GM18867 (cell line): Measurements from ENCODE around the gene YBX2.
A peak's percentile ranks its signal among the peaks of the same experiment; 100 is the strongest.
"Not testable (repeated sequence)": the region's sequence is repeated elsewhere in the genome, so short reads cannot be mapped to it uniquely, and the experiment has no call there.

ENCODE experiments used
- ATAC-seq: cut with Tn5 transposase; IDR thresholded peaks from one replicate; pipeline ENCODE4 v1.9.1; 2021; ENCODE audit warnings: mild to moderate bottlenecking, moderate library complexity; ENCODE audit not compliant: unreplicated experiment

YBX2 gene

DNA sequence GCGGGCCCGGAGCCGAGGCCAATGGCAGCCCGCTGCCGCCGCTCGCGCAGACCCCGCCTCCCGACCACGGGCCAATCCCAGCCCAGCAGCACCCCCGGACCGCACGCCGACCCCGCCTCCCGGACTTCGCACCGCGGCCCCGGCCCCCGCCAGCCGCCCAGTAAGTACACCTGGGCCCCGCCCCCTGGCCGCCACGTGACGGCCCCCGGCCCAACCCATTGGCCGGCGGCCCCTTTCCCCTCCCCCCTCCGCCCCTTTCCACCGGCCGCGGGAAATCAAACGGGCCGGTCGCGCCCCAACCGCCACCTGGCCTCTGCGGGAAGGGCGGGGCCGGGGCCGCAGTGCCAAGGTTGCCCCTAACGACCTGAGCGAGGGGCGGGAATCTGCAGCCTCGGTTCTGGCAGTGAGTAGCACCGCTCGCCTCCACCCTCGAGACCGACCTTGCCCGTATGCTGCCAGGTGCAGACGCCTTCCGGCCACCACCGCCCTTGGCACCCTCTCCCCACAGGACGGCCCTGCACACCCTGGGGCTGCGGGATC is at the start of gene YBX2:
Gene YBX2 (minus strand): TSS at position 26 of the 540 bp plus-strand sequence. CDS start 139 bp downstream, outside the sequence.
- no peak for ATAC-seq

DNA sequence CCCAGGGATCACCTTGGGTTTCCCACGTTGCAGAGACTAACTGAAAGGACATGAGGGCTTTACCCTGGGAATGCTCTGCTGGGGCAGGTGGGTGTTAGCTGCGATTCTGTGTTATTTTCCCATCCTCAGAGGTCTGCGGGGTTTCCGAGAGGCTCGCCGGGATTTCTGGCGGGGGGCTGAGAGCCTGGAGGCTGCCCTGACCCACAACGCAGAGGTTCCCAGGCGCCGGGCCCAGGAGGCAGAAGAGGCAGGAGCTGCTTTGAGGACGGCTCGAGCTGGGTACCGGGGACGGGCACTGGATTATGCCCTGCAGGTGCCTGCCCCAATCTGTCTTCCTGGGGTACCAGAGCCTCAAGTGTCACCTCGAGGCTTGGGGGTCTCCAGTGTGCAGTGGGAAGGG is 48.8 kb upstream of the YBX2 start:
- ATAC-seq, result no peak

DNA sequence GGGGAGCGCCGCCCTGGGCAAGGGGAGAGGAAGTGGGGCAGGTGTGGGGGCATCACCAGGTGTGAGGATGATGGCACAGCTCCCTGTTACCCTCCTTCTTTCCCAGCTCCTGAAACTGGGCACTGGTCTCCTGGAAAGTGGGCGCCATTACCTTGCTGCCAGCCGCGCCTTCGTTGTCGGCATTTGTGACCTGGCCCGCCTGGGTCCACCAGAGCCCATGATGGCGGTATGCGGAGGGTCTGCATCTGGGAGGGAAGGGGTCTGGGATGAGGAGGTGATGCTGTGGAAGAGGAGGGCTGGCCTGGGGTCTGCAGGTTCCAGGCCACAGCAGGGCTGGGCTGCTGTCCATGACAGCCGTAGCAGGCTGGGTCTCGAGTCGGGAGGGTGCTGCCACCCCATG is 47.4 kb upstream of the YBX2 start:
- ATAC-seq, result no peak

DNA sequence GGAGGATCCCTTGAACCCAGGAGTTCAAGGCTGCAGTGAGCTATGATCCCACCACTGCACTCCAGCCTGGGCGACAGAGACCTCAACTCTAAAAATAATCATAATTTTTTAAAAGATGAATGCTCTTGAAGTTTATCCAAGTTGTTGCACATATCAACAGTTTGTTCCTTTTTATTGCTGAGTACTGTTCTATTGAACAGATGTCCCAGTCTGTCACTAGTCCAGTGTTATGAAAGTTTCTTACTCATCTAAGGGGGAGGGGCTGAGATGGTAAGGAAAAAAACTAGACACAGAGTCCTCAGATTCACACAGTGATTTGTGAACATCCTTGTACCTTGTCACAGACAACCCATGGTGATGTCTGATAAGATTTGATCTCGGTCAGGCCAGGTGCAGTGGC is 45.7 kb upstream of the YBX2 start:
- ATAC-seq, result no peak

DNA sequence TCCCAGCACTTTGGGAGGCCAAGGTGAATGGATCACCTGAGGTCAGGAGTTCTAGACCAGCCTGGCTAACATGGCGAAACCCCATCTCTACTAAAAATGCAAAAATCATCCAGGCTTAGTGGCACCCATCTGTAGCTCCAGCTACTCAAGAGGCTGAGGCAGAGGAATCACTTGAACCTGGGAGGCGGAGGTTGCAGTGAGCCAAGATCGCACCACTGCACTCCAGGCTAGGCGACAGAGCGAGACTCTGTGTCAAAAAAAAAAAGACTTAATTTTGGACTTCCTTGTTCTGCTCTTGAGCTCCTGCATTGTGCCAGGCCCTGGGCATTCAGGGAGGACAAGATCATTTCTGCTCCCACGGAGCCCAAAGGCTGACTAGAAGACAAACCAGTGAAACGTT is 43.2 kb upstream of the YBX2 start:
- not testable (repeated sequence) for ATAC-seq

DNA sequence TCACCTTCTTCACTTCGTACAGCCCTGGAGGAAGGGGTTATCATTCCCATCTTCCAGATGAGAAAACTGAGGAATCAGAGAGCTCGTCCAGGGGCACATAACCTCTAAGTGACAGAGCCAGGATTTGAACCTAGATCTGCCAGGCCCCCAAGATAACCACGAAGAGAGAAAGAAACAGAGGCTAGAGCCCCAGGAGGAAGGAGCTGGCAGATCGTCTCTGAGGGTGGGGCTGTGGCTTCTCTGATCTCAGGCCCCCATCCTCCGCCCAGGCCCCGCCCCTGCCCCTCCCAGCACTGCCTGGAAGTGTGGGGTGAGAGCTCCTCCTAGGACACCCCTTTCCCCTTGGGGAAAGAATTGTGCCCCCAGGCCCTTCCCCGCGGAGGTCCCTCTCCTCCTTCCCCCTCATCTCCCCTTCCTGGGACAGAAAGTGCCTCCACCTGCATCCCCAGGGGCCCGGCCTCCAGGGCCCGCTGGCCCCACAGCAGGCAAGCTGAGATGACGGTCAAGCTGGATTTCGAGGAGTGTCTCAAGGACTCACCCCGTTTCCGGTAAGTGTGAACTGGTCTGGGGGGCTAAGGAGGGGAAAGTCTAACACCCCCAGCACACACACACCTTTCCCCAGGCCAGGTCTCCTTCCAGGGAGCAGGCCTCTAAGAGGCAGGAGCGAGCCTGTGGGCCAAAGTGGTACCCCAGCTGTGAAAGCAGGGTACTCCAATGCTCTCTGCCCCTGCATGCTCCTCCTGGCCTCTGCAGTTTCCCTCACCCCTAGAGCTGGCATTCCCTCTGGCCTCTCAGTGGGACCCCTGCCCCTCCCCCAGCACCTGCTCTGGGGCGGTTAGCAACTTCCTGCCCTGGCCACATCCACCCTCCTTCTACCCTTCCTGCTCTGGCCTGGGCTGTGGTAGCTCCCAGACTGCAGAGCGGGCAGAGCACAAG is 42.1 kb upstream of the YBX2 start, which contains the start of gene ACAP1:
Gene ACAP1 (plus strand): TSS at position 290 of the 936 bp plus-strand sequence. CDS start 206 bp downstream, at position 496.
- ATAC-seq, result peak; percentile 64

DNA sequence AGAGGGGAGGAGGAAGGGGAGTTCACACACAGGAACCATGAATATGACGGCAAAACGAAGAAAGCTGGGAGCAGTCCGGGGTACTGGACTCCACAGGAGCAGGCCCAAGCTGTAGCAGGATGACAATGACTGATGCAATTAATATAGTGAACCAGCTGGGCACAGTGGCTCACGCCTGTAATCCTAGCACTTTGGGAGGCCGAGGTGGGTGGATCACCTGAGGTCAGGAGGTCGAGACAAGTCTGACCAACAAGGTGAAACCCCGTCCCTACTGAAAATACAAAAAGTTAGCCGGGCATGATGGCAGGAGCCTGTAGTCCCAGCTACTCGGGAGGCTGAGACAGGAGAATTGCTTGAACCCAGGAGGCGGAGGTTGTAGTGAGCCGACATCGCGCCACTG is 41.3 kb upstream of the YBX2 start:
- not testable (repeated sequence) for ATAC-seq

DNA sequence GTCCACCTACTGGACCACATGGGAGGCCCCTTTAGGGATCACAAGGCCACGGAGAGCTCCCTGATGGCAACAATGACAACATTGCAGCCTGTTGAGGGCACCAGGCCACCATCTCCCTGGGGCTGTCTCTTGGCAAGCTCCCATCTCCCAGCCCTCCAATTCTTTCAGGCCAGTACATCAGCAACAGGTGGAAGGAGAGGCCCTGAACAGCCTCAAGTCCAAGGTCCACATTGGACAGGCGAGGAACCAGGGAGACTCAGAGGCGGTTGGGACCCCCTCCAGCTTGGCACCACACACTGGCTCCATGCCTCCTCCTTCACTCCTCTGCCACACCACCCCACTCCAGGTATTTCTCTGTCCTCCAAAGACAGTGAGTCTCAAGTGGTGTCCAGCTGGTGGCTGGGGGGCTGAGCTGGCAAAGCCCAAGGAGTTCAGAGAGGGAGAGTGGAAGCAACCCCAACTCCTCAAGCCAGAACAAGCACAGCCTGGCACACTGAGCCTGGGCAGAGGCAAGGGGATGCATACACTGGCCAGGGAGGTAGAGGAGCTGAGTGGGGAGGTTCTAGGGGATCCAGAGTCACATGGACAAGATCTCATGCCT is 40.6 kb upstream of the YBX2 start:
- ATAC-seq, result no peak

DNA sequence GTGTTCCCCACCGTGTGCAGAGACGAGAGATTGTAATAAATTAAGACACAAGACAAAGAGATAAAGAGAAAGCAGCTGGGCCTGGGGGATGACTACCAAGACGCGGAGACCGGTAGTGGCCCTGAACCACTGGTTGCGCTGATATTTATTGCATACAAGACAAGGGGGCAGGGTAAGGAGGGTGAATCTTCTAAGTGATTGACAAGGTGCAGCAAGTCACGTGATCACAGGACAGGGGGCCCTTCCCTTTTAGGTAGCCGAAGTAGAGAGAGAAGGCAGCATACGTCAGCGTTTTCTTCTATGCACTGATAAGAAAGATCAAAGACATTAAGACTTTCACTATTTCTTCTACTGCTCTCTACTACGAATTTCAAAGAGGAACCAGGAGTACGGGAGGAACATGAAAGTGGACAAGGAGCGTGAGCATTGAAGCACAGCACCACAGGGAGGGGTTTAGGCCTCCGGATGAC is 38.2 kb upstream of the YBX2 start:
- ATAC-seq, result not testable (repeated sequence)

DNA sequence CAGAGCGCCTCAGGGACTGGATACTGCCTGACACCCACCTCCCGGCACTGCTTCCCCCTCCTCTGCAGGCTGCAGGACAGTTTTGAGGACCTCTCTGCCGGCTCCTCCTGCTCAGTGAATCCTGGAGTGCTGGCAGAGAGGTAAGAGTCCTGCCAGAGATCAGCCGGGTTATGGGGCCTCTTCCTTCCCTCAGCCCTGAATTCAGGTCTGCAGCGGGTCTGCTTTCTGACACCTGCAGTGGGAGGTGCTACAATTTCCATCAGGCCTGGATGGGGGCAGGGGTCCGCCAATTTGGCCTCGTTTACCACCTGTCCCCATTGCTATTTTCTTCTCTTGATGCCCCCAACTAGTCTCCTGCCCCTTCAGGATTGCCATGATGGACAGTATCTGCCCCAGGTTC is 37.7 kb upstream of the YBX2 start:
- ATAC-seq, result no peak

DNA sequence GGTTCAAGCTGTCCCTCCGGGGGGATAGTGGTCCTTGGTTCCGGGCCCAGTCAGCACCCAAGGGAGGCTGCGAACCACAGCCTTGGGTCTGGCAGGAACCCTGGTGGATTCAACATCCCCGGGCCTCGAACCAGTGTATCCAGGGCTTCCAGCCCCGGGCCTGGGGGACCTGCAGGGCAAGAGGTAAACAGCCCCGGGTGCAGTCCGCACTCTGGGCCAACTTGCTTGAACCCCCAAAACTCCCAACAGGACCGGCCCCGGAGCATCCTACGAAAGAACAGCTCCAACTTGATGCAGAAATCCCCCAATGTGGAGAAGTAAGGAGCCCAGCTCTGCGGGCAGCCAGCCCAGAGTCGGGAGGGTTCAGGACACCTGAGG is 36.2 kb upstream of the YBX2 start:
- no peak for ATAC-seq

DNA sequence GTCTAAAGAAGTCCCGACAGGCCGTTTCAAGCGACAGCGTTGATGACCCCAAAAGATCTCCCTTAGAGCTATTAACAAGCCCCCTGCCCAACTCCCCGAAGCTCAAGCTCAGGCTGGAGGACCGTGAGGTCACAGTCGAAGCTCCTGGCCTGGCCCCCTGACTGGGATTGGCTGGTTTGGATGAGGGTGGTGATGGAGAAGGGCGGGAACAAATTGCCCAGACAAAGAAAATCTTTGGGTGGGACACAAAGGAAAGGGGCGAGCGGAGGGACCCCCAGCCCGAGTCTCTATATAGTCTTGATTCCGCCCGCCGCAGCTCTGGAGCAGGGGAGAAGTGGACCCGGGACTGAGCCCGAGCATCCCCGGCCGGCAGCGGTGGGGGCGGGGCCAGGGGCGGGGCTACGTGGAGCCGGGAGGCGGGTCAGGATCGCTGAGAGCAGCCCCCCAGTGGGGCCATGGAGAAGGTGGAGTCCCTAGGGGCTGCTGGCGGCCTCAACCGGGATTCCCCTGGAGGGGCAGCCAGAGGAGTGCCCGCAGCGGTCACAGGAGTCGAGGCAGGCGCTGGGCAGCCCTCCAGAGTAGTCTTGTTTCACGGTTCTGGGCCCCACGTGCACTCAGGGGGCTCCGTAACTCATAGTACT is 35.7 kb upstream of the YBX2 start:
- ATAC-seq, result peak; percentile 33

DNA sequence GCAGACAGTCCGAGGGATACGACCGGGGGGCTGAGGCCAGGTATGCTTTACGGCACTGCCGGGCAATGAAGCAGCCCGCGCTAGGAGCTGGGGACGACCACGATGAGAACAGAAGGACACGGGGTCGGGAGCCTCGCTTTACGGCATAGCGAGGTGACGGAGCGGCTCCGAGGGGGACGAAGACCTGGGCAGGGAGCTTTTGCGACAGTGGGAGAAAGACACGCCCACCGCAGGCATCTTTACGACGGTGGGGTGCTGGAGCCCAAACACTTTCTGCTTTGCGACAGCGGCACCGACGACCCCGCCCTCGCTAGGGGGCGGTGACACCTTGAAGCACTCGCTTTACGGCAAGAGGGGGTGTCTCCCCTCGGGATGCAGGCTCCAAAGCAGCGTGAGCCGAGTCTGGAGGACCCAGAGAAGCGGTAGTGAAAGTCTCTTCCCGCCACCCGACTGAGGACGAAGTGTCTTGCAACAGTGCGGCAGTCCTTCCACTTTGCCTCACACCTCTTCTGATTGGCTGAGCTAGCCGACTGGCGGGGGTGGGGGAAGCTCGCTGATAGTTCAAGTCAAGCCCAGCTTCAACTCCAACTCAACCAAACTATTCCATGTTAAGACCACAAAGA is 35.0 kb upstream of the YBX2 start:
- ATAC-seq, result peak; percentile 64

DNA sequence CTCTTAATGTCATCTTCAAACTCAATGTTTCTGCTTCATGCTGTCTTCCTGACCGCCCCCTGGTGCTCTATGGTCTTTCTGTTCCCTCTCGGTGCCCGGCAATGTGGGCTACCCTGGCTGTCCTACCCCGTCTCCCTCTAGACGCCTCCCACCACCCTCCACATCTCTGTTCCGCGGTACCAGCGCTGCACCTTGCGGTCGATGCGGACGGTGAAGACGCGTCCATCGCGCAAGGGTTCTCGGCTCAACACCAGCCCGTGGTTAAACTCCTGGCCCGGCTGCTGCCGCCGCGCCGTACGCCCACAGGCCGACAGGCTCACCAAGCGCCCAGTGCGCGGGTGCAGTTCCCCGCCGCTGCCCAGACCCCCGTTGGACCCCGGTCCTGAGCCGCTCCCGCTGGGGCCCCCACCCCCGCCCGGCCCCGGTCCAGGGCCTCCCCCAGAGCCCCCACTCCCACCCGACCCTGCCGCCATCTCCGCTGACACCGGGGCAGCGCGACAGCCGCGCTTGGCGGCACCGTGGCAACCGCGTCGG is 34.5 kb upstream of the YBX2 start, which contains the start of gene NEURL4:
Gene NEURL4 (minus strand): TSS at position 496 of the 534 bp plus-strand sequence. CDS start 23 bp downstream, at position 473.
- peak; percentile 1 for ATAC-seq

DNA sequence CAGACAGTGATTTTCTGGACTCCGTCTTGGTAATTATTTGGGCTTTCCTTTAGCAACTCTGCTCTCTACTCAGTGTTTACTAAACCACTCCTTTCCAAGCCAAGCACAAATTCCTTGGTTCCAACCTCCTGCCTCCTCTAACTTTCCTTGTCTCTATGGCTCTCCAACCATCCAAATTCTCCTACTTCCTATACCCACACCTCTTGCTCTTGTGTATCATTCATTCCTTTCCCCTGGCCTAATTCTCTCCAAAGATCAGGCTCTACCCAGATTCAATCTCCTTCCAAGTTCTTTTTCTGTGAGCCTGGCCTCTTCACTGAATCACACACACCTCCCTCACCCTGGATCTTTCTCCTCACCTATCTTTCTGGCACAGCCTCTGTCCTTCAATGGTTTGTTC is 33.6 kb upstream of the YBX2 start:
- ATAC-seq, result no peak

DNA sequence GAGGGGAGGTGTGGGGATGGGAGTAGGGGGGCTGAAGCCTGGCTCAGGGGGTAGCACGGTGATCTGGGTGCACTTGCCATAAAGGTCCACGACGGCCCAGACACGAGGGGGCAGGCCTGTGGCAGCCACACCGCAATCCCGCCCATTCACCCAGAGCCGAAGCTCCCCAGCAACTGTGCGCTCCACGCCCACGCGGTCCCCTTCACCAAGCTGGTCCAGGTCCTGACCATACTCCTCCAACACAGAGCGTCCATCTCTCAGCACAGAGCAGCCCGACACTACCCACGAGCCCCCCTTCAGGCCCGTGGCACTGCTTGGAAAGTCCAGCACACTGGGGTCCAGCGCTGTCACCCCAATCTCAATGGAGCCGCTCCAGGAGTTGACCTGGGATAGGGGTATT is 33.1 kb upstream of the YBX2 start:
- no peak for ATAC-seq

DNA sequence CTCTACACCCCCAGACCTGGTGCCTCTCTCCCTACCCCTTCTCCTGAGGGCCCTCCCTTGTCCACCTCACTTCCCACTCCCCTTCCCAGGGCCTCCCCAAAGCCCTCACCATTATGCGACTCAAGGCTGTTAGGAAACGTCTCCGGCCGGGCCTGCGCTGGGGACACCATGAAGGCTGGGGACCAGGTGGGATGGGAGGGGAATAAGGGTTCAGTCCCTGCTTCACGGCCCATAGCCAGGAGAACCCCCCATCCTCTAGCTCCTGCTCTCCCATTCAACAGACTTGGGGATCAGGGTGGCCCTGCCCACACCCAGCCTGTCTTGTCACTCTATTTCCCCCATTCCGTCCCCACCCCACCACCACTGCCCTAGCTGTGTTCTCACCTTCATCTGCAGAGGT is 32.6 kb upstream of the YBX2 start:
- no peak for ATAC-seq

DNA sequence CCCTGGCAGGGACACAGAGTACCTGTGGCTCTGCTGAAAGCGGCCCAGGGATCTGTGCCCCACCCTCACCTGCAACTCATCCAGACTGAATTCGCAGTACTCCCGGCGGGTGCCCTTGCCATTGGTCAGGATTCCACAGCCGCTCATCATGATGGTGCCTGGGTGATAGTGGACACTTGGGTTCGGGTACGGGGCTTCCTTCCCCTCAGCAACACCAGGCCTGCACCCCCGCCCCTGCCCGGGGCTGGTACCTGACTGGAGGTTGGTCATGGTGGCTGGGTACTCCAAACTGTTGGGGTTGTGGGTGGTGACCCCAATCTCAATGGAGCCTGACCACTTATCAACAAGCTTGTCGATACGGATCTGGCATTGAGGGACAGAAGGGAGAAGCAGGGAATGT is 31.7 kb upstream of the YBX2 start:
- ATAC-seq, result no peak

DNA sequence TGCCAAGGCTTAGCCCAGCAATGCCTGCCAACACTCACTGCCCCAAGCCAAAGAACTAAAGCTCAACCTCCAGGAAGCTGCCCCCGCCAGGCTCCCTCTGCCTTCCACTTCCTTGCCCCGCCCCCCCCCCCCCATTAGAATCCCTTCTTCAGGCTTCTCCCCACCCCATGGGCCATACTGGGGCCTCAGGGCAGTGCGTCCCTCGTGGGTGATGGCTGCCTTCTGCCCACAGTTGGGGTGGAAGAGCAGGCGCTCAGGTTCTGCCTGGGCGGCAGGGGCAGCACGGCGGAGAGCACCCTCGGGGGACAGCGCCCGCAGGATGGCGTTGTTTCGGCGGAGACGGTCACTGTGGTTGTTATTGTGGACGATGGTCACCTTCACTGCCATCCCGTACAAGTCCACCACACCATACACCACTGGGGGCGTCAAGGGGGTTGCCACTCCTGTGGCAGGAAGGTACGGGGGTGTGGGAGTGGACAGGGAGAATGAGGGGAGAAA is 30.6 kb upstream of the YBX2 start:
- ATAC-seq, result no peak

DNA sequence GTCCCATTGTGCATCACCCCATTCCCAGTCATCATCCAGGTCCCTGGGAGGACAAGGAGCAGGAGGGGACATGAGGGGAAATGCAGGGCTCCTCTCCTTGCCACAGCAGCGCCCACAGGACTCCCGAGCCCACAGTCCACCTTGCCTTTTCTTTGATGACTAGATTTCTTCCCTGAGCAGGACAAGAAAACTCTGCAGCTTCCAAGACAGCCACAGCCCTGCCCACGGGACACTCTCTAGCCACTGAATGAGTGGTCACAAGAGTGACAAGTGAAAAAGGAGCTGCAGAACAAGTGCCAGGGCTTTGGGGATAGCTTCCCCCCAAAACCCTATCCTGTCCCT is 30.0 kb upstream of the YBX2 start:
- no peak for ATAC-seq
